GM10847 (cell line): ENCODE measurements around the gene HNRNPA2B1.

Experiments
- POLR2A ChIP-seq: IDR thresholded peaks from 2 replicates; pipeline ENCODE4 v1.6.1; 2011; ENCODE audit not compliant: insufficient read length; ENCODE audit errors: extremely low read depth

Gene HNRNPA2B1

DNA sequence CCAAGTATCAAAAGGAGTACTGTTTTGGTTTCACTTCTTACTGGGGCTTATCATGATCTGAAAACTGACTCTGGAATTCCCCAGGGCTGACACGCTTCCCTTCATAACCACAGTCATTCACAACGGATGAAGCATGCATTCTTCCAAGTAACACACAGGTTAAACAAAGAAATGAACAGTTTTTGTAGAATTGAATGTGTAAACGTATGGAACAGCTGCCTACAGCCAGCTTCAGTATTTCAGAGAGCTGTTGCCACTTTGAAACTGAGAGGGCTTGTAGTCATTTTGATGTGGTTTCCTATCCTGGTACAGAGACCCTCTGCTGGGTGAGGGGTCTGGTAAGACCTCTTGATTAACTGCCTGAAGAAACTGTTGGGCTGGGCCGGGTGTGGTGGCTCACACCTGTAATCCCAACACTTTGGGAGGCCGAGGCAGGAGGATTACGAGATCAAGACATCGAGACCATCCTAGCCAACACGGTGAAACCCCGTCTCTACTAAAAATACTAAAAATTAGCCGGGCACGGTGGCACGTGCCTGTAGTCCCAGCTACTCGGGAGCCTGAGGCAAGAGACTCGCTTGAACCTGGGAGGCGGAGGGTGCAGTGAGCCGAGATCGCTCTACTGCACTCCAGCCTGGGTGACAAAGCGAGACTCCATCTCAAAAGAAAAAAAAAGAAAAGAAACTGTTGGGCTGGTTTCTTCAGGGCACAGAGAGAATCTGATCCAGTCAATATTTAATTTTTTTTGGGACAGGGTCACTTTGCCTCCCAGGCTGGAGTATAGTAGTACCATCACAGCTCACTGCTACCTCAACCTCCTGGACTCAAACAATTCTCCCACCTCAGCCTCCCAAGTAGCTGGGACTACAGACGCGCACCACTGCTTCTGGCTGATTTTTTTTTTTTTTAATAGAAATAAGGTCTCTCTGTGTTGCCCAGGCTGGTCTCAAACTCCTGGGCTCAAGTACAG lies 43.8 kb downstream of the HNRNPA2B1 start:
- no peak for TF ChIP-seq POLR2A

DNA sequence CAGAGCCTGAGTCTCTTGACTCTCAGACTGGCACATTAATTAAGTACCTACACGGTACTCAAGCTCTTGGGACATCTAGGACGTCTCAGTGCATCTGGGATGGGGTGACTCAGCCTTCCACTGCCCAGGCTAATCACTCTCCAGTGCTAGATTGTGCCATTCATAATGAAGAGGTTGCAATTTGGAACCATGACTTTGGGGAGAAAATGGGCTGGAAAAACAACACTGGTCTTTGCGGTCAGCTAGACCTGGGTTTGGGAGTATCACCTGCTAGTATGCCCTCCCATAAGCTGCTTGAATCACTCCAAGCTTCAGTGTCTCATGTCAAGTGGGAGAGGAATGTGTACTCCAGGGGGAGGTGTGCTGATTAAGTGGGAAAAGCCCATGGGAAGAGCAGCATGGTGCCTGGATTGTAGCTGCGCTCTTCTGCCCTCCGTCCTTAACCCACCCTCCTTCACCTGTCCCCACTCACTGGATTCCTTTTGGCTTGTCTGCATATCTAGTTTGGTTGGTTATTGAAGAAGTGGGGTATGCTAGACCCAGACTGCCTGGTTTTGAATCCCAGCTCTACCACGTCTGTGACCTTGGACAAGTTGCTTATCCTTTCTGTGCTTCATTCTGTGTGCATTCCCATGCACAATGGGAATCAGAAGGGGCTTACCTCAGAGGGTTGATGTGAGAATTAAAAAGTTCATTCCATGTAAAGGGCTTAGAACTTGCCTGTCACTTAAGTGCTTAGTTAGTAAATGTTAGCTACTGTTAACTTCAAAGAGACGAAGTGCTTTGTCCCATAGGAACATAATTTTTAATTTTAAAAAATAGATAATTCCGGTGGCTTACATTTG lies 44.8 kb downstream of the HNRNPA2B1 start:
- no peak for TF ChIP-seq POLR2A

GRCh38 chr7:26153823-26154783 lies 46.4 kb downstream of the HNRNPA2B1 start:
- TF ChIP-seq POLR2A = no peak

GRCh38 chr7:26153241-26153822 lies 47.2 kb downstream of the HNRNPA2B1 start:
- no peak for TF ChIP-seq POLR2A

GRCh38 chr7:26151953-26152781 lies 48.4 kb downstream of the HNRNPA2B1 start, which contains the start of gene NFE2L3:
Gene NFE2L3, plus strand, starts transcription at chr7:26152198. Its CDS starts 301 bp downstream, at chr7:26152499.
- peak; percentile 73 for TF ChIP-seq POLR2A

DNA sequence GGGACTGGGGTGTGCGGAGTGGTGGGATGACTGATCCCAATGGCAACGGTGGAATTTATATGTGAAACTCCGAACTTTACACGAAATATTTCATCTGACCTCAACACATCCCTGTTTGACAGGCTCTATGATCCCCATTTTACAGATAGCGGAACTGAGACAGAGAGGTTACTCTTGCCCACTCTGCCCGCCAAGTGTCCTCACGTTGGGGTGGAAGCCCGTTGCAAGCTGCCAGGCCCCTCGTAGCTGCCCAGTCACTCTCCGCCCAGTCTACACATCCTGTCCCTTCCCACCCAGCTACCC lies 48.9 kb downstream of the HNRNPA2B1 start:
- no peak for TF ChIP-seq POLR2A

GRCh38 chr7:26151096-26151495 lies 49.5 kb downstream of the HNRNPA2B1 start:
- no peak for TF ChIP-seq POLR2A

- TF ChIP-seq POLR2A = no peak
Observed at GRCh38 chr7:26149391-26149977, 51.1 kb downstream of the HNRNPA2B1 start.

DNA sequence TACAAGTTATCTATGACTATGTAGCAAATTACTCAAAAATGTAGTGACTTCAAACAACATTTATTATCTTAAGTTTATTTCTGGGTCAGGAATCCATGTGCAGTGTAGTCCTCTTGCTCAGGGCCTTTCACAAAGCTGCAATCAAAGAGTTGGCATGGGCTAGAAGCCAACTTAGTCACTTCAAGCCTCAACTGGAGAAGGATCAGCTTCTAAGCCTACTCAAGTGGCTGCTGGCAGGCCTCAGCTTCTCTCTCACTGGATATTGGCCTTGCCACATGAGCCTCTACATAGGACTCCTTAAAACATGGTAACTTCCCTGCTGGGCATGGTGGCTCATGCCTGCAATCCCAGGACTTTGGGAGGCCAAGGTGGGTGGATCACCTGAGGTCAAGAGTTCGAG lies 53.5 kb downstream of the HNRNPA2B1 start:
- TF ChIP-seq POLR2A = no peak

- no peak for TF ChIP-seq POLR2A
Observed at GRCh38 chr7:26145238-26145637, 55.3 kb downstream of the HNRNPA2B1 start.

DNA sequence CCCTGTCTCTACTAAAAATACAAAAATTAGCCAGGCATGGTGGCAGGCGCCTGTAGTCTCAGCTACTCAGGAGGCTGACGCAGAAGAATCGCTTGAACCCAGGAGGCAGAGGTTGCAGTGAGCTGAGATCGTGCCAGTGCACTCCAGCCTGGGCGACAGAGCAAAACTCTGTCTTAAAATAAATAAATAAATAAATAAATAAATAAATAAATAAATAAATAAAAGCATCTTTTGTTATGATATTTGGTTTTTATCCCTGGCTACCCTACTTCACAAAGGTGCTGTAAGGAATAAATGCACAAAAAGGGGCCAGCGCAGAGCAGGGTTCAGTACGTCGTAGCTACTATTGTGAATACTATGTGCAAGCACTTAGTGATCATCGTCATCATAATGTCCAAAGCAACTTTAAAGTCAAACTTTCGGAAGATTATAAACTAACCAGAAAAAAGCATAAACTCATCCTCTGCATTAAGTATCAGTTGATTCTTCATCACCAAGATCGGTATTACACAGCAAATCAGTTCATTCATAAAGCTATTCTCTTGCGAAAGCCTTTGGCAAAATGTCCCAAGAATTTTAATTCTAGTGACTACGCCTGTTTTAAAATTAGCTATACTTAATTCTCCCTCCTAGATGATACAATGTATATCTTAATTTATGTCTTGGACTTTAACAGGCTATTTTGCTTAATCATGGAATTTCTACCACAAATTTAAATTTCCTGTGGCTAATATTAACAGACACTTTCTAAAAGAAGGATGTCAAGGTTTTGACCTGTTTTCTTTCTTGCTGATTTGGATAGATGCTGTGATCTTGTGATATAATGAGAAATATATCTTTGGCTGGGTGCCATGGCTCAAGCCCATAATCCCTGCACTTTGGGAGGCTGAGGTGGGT lies 56.1 kb downstream of the HNRNPA2B1 start:
- TF ChIP-seq POLR2A = no peak

- TF ChIP-seq POLR2A = no peak
Observed at GRCh38 chr7:26143298-26144048, 57.1 kb downstream of the HNRNPA2B1 start.
